Right lobe of liver (tissue), 6 donors: Measurements from ENCODE around the gene BTNL3. TPM values are rescaled to one million over a fixed set of nuclear protein-coding genes. Genes with fewer than 3 reads are reported as not detected.

Source experiments
- ATAC-seq, 4 donors: fragments of 200-7000 bp; cut with Tn5 transposase; one replicate each; pipeline ENCODE4 v1.9.1; 2020; ENCODE audit warnings: mild to moderate bottlenecking in 4 of 4, moderate library complexity in 4 of 4
- DNase-seq, 3 donors: peaks; one replicate each; pipeline ENCODE4 v3.0.0-alpha.2; 2020
- H3K27ac ChIP-seq, 3 donors: fragments of 200-600 bp; one replicate each; pipeline ENCODE4 v1.8.0; 2022
- H3K27me3 ChIP-seq, 2 donors: fragments of 200-600 bp; one replicate each; pipeline ENCODE4 v1.8.0; 2022
- H3K36me3 ChIP-seq, 4 donors: fragments of 200-600 bp; sonication (generic) in 1 of 4; one replicate each; pipeline versions ENCODE4 v1.5.1 to v1.8.0; 2017 to 2022; ENCODE audit warnings: control low read depth in 1 of 4
- H3K4me1 ChIP-seq, 4 donors: fragments of 200-600 bp; sonication (generic) in 1 of 4; one replicate each; pipeline versions ENCODE4 v1.5.1 to v1.8.0; 2017 to 2022; ENCODE audit warnings: control low read depth in 1 of 4
- H3K4me3 ChIP-seq, 3 donors: fragments of 200-600 bp; one replicate each; pipeline ENCODE4 v1.8.0; 2022
- H3K9me3 ChIP-seq, 4 donors: fragments of 200-600 bp; sonication (generic) in 1 of 4; one replicate each; pipeline versions ENCODE4 v1.5.1 to v1.8.0; 2017 to 2022; ENCODE audit warnings: control low read depth in 1 of 4
- POLR2A ChIP-seq: fragments of 450-650 bp; IDR thresholded peaks from one replicate; pipeline ENCODE4 v1.6.1; 2017; ENCODE audit warnings: antibody characterized with exemption, mild to moderate bottlenecking
- WGBS: methylation state at CpG from one replicate; pipeline ENCODE4 v1.1.6; 2018; ENCODE audit warnings: low coverage, low lambda C conversion rate; ENCODE audit not compliant: insufficient coverage; ENCODE audit errors: missing lambda C conversion rate; 5-methylcytosine and 5-hydroxymethylcytosine counted together
- intact Hi-C, 2 donors: fragments of 100-400 bp; cut with DNase I; formaldehyde crosslinking; loops; one replicate each; pipeline versions ENCODE4 v1.11.2 to v1.14.1; 2022
- long read RNA-seq: library from polyadenylated mRNA; unstranded; transcript quantifications from one replicate; pipeline ENCODE4 v2.0.0, GENCODE V29; 2019
- total RNA-seq, 6 experiments: library from RNA; depleted of rRNA in 2 of 6; stranded (reverse); fragments of >200 nt in 2 of 6; fragmentation: NEBNext Ultra II Directional in 3 of 6; extraction: Animal tissue kit (Norgen Biotek cat#: 25700) in 3 of 6; gene quantifications; one replicate each; pipeline versions ENCODE4 v1.1.0 to v1.2.4, GENCODE V29; 2016 to 2023
- TF ChIP-seq, protein P1 (sequence below), 4 donors: fragments of 200-600 bp in 3 of 4; fragments of 450-650 bp in 1 of 4; IDR thresholded peaks; one replicate each; pipeline versions ENCODE4 v1.5.1 to v1.8.0; 2016 to 2022; ENCODE audit warnings: antibody characterized with exemption in 4 of 4, mild to moderate bottlenecking in 2 of 4
- donor health status: DM: no; HTN: yes; CAD: no.
- donor health status: DM: no; HTN: no; CAD: no.
- donor health status: DM: no; HTN: no; CAD: no.
- donor health status: DM: no; HTN: yes; CAD: no.
- donor health status: DM: no; HTN: yes; CAD: no.

The BTNL3 gene
- not detected for total RNA-seq
- long read RNA-seq, result 0 reads

- ATAC-seq, result no peak
- Histone ChIP-seq H3K4me3 (no peak within 1 kb of the TSS), H3K27ac (no peak within 1 kb of the TSS), H3K4me1 (no peaks in the 10 kb centered on the region), H3K27me3 (no peaks in the 10 kb centered on the region), H3K9me3 (no peaks in the 10 kb centered on the region), H3K36me3 (no peaks in the 10 kb centered on the region)
- DNase-seq, result no peak
- 92% methylated on average over 2 of the region's 5 CpGs for WGBS
- intact Hi-C loops, result no loop called here
- TF ChIP-seq, protein P1, sequence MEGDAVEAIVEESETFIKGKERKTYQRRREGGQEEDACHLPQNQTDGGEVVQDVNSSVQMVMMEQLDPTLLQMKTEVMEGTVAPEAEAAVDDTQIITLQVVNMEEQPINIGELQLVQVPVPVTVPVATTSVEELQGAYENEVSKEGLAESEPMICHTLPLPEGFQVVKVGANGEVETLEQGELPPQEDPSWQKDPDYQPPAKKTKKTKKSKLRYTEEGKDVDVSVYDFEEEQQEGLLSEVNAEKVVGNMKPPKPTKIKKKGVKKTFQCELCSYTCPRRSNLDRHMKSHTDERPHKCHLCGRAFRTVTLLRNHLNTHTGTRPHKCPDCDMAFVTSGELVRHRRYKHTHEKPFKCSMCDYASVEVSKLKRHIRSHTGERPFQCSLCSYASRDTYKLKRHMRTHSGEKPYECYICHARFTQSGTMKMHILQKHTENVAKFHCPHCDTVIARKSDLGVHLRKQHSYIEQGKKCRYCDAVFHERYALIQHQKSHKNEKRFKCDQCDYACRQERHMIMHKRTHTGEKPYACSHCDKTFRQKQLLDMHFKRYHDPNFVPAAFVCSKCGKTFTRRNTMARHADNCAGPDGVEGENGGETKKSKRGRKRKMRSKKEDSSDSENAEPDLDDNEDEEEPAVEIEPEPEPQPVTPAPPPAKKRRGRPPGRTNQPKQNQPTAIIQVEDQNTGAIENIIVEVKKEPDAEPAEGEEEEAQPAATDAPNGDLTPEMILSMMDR (IDR thresholded peaks at IDR 0.05), result no peak
- TF ChIP-seq POLR2A, result no peak
These were observed at the start of gene BTNL3 for GRCh38 chr5:180988592-180988991. TSS of gene BTNL3 (plus strand) at chr5:180988846. CDS start at chr5:180989029, 183 bp downstream.

DNA sequence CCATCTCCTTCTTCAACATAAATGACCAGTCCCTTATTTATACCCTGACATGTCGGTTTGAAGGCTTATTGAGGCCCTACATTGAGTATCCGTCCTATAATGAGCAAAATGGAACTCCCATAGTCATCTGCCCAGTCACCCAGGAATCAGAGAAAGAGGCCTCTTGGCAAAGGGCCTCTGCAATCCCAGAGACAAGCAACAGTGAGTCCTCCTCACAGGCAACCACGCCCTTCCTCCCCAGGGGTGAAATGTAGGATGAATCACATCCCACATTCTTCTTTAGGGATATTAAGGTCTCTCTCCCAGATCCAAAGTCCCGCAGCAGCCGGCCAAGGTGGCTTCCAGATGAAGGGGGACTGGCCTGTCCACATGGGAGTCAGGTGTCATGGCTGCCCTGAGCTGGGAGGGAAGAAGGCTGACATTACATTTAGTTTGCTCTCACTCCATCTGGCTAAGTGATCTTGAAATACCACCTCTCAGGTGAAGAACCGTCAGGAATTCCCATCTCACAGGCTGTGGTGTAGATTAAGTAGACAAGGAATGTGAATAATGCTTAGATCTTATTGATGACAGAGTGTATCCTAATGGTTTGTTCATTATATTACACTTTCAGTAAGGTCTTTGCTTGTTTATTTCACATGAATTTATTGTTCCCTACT lies 38.2 kb upstream of the BTNL3 start:
- intact Hi-C loops, result no loop called here
- ATAC-seq (no peak), DNase-seq (no peak)
- no peak overlapping the region for H3K27ac ChIP-seq
- H3K9me3 ChIP-seq, result no peaks in the 10 kb centered on the region
- WGBS, result 33% methylated on average over 1 of the region's 6 CpGs
- H3K36me3 ChIP-seq, result no peaks in the 10 kb centered on the region
- TF ChIP-seq POLR2A, result no peak
- TF ChIP-seq, protein P1 (IDR thresholded peaks at IDR 0.05), result no peak
- no peak overlapping the region for H3K4me3 ChIP-seq
- H3K27me3 ChIP-seq, result no peaks in the 10 kb centered on the region
- no peaks in the 10 kb centered on the region for H3K4me1 ChIP-seq

DNA sequence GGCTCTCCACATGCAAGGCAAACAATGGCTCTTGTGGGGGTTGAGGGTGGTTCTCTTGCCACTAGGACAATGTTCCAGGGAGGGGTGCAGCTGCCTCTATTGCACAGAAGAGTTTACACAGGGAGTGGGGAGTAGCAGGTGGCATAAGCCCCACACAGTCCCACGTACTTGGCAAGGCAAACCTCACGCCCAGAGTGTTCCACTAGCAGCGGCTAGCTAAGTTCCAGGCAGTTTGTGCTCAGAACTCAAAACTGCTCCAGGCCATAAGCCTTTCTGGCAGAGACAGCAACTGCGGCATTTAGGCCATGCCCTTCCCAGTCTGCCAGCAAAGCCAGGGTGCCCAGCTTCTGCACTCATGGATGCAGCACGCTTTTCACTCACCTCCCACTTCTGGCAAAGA lies 29.0 kb upstream of the BTNL3 start:
- ATAC-seq (no peak), DNase-seq (no peak)
- Histone ChIP-seq H3K27ac (no peak overlapping the region), H3K9me3 (no peaks in the 10 kb centered on the region), H3K27me3 (peaks cover 0 to 5% of the 10 kb centered on the region in 2 donors), H3K4me3 (no peak overlapping the region), H3K36me3 (no peaks in the 10 kb centered on the region), H3K4me1 (no peaks in the 10 kb centered on the region)
- WGBS, result no CpG with 5 or more reads among the region's 5 CpGs
- TF ChIP-seq POLR2A, result no peak
- TF ChIP-seq, protein P1 (IDR thresholded peaks at IDR 0.05), result no peak
- intact Hi-C loops, result no loop called here

DNA sequence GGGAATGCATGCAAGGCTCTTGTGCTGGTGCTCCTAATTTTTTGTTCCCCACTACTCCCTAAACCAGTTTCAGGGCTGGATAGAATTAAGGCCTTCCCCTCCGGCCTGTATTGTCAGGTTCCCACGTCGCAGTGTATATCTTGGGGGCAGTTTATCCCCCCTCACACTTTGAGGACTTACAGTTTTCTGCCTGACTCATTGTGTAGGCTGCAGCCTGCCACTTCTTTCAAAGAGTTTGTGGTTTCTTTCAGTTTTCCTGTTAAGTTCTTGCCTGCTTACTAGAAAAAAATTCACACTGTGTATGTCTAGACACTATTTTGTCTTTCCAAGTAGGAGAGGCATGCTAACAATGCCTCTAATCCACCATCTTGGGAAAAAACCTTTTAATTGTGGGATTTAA lies 28.4 kb upstream of the BTNL3 start:
- TF ChIP-seq POLR2A, result no peak
- TF ChIP-seq, protein P1 (IDR thresholded peaks at IDR 0.05), result no peak
- H3K27ac ChIP-seq, result no peak overlapping the region
- ATAC-seq, result no peak
- H3K36me3 ChIP-seq, result no peaks in the 10 kb centered on the region
- WGBS, result no CpG with 5 or more reads among the region's 3 CpGs
- no peaks in the 10 kb centered on the region for H3K4me1 ChIP-seq
- intact Hi-C loops, result no loop called here
- H3K27me3 ChIP-seq, result peaks cover 0 to 5% of the 10 kb centered on the region in 2 donors
- no peak for DNase-seq
- H3K4me3 ChIP-seq, result no peak overlapping the region
- H3K9me3 ChIP-seq, result no peaks in the 10 kb centered on the region
